ENCODE measurements around the gene EPSTI1.

Gene EPSTI1

GRCh38 chr13:43021926-43022670 is 30.1 kb upstream of the EPSTI1 start:
- DNase-seq (no peak), ATAC-seq (replicated peaks) (no peak)
- Mint-ChIP-seq H3K4me1 (ENCODE audit: low read depth in 2 of 2) (peaks cover 13 to 18% of the 10 kb centered on the region in 2 donors), H3K9me3 (no peaks in the 10 kb centered on the region), H3K4me3 (peak overlapping the region in 1 of 2 donors; percentile 98), H3K27ac (no peak overlapping the region), H3K36me3 (ENCODE audit: insufficient read depth) (peaks cover 10% of the 10 kb centered on the region), H3K27me3 (no peaks in the 10 kb centered on the region)

DNA sequence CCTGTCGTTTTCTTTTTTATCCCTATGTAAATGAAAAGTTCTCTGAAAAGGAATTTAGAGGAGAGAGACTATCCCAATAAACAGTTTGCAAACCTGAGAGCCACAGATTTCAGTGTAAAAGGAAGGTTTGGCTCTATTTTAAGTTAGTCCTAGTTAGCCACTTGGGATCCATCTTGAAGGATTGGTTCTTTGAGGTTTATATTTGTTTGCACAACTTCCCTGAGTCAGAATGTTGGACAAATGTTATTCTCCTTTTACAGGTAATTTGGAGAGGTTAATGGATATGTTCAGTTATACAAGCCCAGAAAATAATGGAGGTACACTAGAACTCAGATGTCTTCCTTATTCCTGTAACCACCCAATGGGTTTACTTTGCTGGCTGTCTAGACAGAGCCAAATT is 28.8 kb upstream of the EPSTI1 start:
- no peaks in the 10 kb centered on the region for H3K27me3 Mint-ChIP-seq
- peaks cover 13 to 18% of the 10 kb centered on the region in 2 donors for H3K4me1 Mint-ChIP-seq (ENCODE audit: low read depth in 2 of 2)
- H3K4me3 Mint-ChIP-seq: no peak overlapping the region
- no peaks in the 10 kb centered on the region for H3K9me3 Mint-ChIP-seq
- ATAC-seq (replicated peaks): no peak
- peaks cover 10% of the 10 kb centered on the region for H3K36me3 Mint-ChIP-seq (ENCODE audit: insufficient read depth)
- H3K27ac Mint-ChIP-seq: no peak overlapping the region
- no peak for DNase-seq

DNA sequence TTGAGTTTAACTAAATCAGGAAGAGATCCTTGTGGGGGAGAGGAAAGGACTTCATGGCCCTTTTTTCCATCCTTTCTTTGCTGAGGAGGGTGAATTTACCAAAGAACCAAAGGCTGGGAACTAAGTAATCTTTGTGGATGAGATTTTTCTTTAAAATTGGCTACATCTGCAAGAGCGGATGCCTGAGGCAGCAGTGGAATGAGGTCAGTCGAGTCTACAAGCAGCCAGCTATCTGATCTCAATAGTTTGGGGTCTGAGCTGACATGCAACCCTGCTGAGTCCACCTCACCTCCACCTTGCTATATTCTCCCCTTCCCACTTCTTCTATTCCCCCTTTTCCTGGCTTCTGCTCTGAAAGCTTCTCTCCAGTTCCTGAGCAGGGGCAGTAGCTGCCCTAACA is 27.8 kb upstream of the EPSTI1 start:
- ATAC-seq (replicated peaks): no peak
- Mint-ChIP-seq H3K27me3 (no peaks in the 10 kb centered on the region), H3K36me3 (ENCODE audit: insufficient read depth) (peaks cover 10% of the 10 kb centered on the region), H3K9me3 (no peaks in the 10 kb centered on the region), H3K27ac (no peak overlapping the region), H3K4me3 (no peak overlapping the region), H3K4me1 (ENCODE audit: low read depth in 2 of 2) (peaks cover 10 to 11% of the 10 kb centered on the region in 2 donors)
- no peak for DNase-seq

DNA sequence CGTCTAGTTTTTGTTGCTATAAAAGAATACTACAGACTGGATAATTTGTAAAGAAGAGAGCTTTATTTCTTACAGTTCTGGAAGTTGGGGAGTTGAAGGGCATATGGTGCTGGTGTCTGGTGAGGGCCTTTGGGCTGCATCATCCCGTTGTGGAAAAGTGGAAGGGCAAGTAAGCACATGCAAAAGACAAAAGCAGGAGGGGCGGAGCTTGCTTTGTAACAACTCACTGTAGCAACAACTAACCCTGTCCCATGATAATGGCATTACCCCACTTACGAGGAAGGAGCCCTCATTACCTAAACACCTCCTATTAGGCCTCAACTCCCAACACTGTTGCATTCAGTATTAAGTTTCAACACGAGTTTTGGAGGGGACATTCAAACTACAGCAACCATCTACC is 24.2 kb upstream of the EPSTI1 start:
- ATAC-seq (replicated peaks) (no peak), DNase-seq (no peak)
- H3K4me1 Mint-ChIP-seq (ENCODE audit: low read depth in 2 of 2): no peaks in the 10 kb centered on the region
- H3K9me3 Mint-ChIP-seq: no peaks in the 10 kb centered on the region
- H3K27ac Mint-ChIP-seq: no peak overlapping the region
- H3K36me3 Mint-ChIP-seq (ENCODE audit: insufficient read depth): no peaks in the 10 kb centered on the region
- H3K4me3 Mint-ChIP-seq: no peak overlapping the region
- no peaks in the 10 kb centered on the region for H3K27me3 Mint-ChIP-seq

DNA sequence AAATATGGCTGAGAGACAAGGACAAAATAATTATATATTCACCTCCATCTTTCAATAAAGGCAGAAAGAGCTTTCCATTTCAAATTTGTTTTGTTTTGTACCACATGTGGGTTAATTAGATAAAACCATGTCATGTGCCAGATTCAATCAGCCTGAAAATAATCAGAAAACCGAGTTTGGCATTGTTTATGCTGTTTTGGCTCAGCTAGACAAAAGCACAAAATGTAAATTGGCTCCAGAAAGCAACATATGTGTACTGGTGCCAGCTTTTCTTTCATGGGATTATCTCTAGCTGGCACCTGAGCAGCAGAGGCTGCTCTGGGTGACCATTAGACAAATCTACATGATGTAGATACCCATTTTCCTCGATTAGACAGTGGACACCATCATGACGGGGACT is 22.1 kb upstream of the EPSTI1 start:
- H3K27ac Mint-ChIP-seq: no peak overlapping the region
- H3K36me3 Mint-ChIP-seq (ENCODE audit: insufficient read depth): no peaks in the 10 kb centered on the region
- H3K4me1 Mint-ChIP-seq (ENCODE audit: low read depth in 2 of 2): no peaks in the 10 kb centered on the region
- no peak for ATAC-seq (replicated peaks)
- no peak for DNase-seq
- H3K27me3 Mint-ChIP-seq: no peaks in the 10 kb centered on the region
- no peak overlapping the region for H3K4me3 Mint-ChIP-seq
- no peaks in the 10 kb centered on the region for H3K9me3 Mint-ChIP-seq

DNA sequence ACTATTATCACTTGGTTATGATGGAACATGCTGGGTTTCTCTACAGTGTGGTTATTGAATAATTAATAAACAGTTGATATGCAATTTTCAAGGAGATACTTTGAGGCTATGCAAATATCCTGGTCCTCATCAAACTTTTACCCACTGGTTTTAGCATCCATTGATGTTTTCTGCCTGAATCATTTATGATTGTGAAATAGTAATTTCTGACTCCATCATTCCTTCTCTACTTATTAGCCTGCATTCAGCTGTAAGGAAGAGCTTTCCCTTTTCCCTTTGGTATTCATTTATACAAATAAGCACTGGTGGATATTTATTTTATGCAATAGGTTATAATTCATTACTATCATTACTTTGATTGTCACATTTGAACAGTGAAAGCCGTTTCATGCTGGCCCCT is 17.5 kb upstream of the EPSTI1 start:
- Mint-ChIP-seq H3K9me3 (no peaks in the 10 kb centered on the region), H3K27me3 (peaks cover 0 to 22% of the 10 kb centered on the region in 2 donors), H3K4me3 (no peak overlapping the region), H3K27ac (no peak overlapping the region), H3K4me1 (ENCODE audit: low read depth in 2 of 2) (no peaks in the 10 kb centered on the region), H3K36me3 (ENCODE audit: insufficient read depth) (no peaks in the 10 kb centered on the region)
- DNase-seq (no peak), ATAC-seq (replicated peaks) (no peak)

DNA sequence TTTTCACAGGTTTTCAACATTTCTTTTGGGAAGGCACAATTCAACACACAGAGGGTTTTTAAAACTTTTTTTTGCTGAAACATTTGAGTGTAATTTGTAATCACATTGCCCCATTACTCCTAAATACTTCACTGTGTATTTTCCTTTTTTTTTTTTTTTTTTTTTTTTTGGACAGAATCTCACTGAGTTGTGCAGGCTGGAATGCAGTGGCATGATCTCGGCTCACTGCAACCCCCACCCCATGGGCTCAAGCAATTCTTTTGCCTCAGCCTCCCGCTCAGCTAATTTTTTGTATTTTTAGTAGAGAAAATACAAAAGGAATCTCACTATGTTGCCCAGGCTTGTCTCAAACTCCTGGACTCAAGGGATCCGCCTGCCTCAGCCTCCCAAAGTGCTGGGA is 16.6 kb upstream of the EPSTI1 start:
- ATAC-seq (replicated peaks) (no peak), DNase-seq (no peak)
- Mint-ChIP-seq H3K27me3 (peaks cover 0 to 22% of the 10 kb centered on the region in 2 donors), H3K4me1 (ENCODE audit: low read depth in 2 of 2) (no peaks in the 10 kb centered on the region), H3K4me3 (no peak overlapping the region), H3K27ac (no peak overlapping the region), H3K9me3 (no peaks in the 10 kb centered on the region), H3K36me3 (ENCODE audit: insufficient read depth) (no peaks in the 10 kb centered on the region)

DNA sequence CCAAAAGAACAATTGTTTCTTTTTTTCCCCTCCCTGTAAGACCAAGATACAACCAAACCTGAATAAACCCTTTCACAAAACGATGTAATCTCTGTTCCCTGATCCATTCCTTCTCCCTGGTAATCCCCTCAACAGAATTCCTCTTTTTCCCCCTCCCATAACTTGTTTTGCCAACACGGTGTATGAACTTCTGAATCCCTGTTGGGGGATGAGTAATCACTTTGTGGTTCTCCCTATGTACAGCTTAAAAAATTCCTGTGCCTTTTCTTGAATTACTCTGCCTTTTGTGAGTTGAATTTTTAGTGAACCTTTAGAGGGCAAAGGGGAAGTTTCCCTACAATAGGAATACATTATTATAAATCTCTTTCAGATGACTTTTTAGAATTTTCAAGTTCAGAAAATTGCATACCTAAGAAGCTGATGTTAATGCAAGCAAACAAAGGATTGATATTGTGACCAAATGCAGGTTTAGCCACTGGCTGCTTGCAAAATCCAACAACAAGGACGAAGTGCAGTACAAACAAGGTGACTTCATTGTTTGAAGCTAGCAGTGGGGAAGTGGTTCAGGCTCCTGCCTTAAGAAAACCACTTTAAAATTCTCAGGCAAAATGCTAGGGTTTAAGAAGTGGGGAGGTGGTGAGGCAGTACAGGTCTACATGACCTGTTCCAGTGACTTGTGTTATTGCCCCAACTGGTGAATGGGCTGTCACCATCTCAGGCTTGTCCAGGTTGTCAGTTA is 15.0 kb upstream of the EPSTI1 start:
- Mint-ChIP-seq H3K4me3 (no peak overlapping the region), H3K4me1 (ENCODE audit: low read depth in 2 of 2) (no peaks in the 10 kb centered on the region), H3K36me3 (ENCODE audit: insufficient read depth) (no peaks in the 10 kb centered on the region), H3K27me3 (peaks cover 0 to 22% of the 10 kb centered on the region in 2 donors), H3K9me3 (no peaks in the 10 kb centered on the region), H3K27ac (no peak overlapping the region)
- no peak for DNase-seq
- ATAC-seq (replicated peaks): no peak

GRCh38 chr13:43005460-43006236 is 13.6 kb upstream of the EPSTI1 start:
- Mint-ChIP-seq H3K27ac (no peak overlapping the region), H3K27me3 (peaks cover 0 to 22% of the 10 kb centered on the region in 2 donors), H3K4me3 (no peak overlapping the region), H3K4me1 (ENCODE audit: low read depth in 2 of 2) (no peaks in the 10 kb centered on the region), H3K9me3 (no peaks in the 10 kb centered on the region), H3K36me3 (ENCODE audit: insufficient read depth) (peaks cover 2% of the 10 kb centered on the region)
- ATAC-seq (replicated peaks): no peak
- no peak for DNase-seq

- Mint-ChIP-seq H3K4me1 (ENCODE audit: low read depth in 2 of 2) (no peaks in the 10 kb centered on the region), H3K27me3 (peaks cover 0 to 22% of the 10 kb centered on the region in 2 donors), H3K4me3 (no peak overlapping the region), H3K36me3 (ENCODE audit: insufficient read depth) (peaks cover 2% of the 10 kb centered on the region), H3K9me3 (no peaks in the 10 kb centered on the region), H3K27ac (no peak overlapping the region)
- ATAC-seq (replicated peaks) (no peak), DNase-seq (no peak)
Observed at GRCh38 chr13:43003729-43004128, 11.7 kb upstream of the EPSTI1 start.

DNA sequence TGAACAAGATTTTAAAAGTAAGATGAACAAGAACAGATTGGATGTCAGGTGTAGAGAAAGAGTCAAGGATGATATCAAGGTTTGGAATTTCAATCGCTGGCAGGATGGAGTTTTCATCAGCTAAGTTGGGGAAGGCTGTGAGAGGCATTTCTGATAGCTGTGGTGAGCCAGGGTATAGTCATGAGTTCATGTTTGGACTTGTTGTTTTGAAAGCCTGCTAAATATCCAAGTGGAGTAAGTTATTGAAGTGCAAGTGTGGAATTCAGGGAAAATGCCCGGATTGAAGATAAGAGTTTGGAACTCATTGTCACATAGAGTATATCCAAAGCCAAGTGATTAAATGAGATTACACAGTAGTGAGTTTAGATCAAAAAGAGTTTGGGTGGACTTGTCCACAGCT is 11.0 kb upstream of the EPSTI1 start:
- DNase-seq: no peak
- peaks cover 0 to 17% of the 10 kb centered on the region in 2 donors for H3K27me3 Mint-ChIP-seq
- no peak overlapping the region for H3K4me3 Mint-ChIP-seq
- ATAC-seq (replicated peaks): no peak
- no peaks in the 10 kb centered on the region for H3K4me1 Mint-ChIP-seq (ENCODE audit: low read depth in 2 of 2)
- no peaks in the 10 kb centered on the region for H3K9me3 Mint-ChIP-seq
- peaks cover 2% of the 10 kb centered on the region for H3K36me3 Mint-ChIP-seq (ENCODE audit: insufficient read depth)
- H3K27ac Mint-ChIP-seq: no peak overlapping the region

GRCh38 chr13:43002021-43002420 is 10.0 kb upstream of the EPSTI1 start:
- H3K27ac Mint-ChIP-seq: no peak overlapping the region
- H3K9me3 Mint-ChIP-seq: no peaks in the 10 kb centered on the region
- no peak overlapping the region for H3K4me3 Mint-ChIP-seq
- peaks cover 2% of the 10 kb centered on the region for H3K36me3 Mint-ChIP-seq (ENCODE audit: insufficient read depth)
- H3K27me3 Mint-ChIP-seq: peaks cover 0 to 7% of the 10 kb centered on the region in 2 donors
- no peak for DNase-seq
- H3K4me1 Mint-ChIP-seq (ENCODE audit: low read depth in 2 of 2): no peaks in the 10 kb centered on the region
- ATAC-seq (replicated peaks): no peak

DNA sequence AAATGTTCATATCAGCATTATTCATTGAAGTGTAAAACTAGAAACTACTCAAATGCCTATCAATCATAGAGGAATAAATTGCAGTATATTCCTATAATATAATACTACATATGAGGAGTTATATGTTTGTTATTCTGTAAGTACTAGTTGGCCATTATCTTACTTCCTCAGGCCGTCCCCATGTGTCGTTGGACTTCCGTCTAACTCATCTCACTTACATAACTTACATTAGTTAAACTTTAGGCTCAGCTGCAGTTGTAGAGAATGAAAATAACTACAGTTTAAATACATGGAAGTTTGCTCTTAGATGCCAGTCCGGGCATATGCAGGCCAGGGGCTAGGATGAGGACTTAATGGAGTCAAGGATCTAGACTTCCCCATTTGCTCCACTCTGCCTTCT is 8.6 kb upstream of the EPSTI1 start:
- Mint-ChIP-seq H3K4me1 (ENCODE audit: low read depth in 2 of 2) (no peaks in the 10 kb centered on the region), H3K27ac (no peak overlapping the region), H3K36me3 (ENCODE audit: insufficient read depth) (peaks cover 2% of the 10 kb centered on the region), H3K4me3 (no peak overlapping the region), H3K27me3 (no peaks in the 10 kb centered on the region), H3K9me3 (no peaks in the 10 kb centered on the region)
- DNase-seq (no peak), ATAC-seq (replicated peaks) (no peak)

All from effector memory CD8-positive, alpha-beta T cell (primary cell).